ENCODE measurements around the gene CD27.
A peak's percentile ranks its signal among the peaks of the same experiment; 100 is the strongest.
"Not testable (repeated sequence)": the region's sequence is repeated elsewhere in the genome, so short reads cannot be mapped to it uniquely, and the experiment has no call there.

CD27 gene

DNA sequence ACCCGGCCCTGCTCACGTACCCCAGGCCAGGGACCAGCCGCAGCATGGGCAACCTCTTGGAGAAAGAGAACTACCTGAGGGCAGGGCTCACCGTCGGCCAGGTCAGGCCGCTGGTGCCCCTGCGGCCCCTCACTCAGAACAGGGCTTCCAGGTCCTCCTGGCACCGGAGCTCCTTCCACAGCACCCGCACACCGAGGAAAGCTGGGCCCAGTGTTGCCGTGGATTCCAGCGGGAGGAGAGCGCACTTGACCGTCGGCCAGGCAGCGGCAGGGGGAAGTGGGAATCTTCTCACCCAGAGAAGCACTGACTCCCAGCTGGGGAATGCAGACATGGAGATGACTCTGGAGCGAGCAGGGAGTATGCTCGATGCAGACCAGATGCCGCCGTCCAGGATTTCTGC is 33.7 kb downstream of the CD27 start:
- no peak for DNase-seq (ENCODE audit: low read depth in 3 of 3, low spot score in 1 of 3)

GRCh38 chr12:6488240-6488639 is 43.5 kb downstream of the CD27 start:
- DNase-seq (ENCODE audit: low read depth in 3 of 3, low spot score in 1 of 3), result no peak

DNA sequence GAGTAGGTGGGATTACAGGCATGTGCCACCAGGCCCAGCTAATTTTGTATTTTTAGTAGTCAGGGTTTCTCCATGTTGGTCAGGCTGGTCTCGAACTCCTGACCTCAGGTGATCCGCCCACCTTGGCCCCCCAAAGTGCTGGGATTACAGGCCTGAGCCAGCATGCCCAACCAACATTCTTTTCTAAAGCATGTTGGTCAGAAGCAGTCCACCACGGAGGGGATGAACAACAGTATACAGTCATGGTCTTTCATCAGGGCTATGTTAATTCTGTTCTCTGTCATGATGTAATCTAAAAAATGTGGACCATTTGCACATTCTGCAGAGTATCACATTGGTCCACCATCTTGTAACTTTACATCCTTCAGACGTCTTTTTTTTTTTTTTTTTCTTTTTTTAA is 44.7 kb downstream of the CD27 start:
- no peak for DNase-seq (ENCODE audit: low read depth in 3 of 3, low spot score in 1 of 3)

DNA sequence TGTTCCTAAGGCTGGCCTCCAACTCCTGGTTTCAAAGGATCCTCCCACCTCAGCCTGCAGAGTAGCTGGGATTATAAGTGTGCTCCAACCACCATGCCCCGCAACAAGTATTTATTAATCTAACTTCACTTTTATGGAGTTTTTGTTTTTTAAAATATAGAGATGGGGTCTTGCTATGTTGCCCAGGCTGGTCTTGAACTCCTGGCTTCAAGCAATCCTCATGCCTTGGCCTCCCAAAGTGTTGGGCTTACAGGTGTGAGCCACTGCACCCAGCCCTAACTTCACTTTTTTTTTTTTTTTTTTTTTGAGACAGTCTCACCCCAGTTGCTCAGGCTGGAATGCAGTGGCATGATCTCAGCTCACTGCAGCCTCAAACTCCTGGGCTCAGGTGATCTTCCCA is 45.9 kb downstream of the CD27 start:
- DNase-seq (ENCODE audit: low read depth in 3 of 3, low spot score in 1 of 3), result not testable (repeated sequence)

DNA sequence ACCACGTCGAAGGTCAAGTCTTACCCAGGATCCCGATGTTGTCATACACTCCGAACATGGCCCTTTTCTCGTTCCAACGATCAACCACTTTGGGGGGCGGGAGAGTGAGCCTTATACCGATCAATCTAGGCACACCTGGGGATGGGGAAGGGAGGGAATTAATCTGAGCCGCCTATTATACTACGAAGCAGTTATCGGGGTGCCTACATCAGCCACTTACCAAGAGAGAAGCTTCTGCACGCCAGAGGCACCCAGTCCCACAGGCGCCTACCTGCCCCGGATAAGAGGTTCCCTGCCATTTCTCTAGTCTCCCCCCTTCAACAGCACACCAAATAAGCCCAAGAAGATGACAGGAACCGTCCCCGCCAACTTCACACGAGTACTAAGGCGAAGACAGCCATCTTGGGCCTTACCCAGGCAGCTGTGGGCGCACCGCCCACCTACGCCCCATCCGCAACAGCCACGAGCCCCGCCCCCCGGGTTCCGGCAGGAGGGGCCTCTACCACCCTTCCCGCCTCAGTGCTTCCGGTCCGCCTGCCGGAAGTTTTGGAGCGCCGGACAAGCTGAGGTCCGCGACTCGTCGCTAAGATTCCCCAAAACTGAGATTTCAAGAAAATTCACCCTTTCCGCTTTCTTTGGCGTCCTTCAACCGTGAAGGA is 48.2 kb downstream of the CD27 start, which contains the start of gene MRPL51:
Gene MRPL51 (minus strand): TSS at position 425 of the 659 bp plus-strand sequence. CDS start 126 bp downstream, at position 299.
- DNase-seq (ENCODE audit: low read depth in 3 of 3, low spot score in 1 of 3), result peak; percentile 83 to 98 (median 92)

DNA sequence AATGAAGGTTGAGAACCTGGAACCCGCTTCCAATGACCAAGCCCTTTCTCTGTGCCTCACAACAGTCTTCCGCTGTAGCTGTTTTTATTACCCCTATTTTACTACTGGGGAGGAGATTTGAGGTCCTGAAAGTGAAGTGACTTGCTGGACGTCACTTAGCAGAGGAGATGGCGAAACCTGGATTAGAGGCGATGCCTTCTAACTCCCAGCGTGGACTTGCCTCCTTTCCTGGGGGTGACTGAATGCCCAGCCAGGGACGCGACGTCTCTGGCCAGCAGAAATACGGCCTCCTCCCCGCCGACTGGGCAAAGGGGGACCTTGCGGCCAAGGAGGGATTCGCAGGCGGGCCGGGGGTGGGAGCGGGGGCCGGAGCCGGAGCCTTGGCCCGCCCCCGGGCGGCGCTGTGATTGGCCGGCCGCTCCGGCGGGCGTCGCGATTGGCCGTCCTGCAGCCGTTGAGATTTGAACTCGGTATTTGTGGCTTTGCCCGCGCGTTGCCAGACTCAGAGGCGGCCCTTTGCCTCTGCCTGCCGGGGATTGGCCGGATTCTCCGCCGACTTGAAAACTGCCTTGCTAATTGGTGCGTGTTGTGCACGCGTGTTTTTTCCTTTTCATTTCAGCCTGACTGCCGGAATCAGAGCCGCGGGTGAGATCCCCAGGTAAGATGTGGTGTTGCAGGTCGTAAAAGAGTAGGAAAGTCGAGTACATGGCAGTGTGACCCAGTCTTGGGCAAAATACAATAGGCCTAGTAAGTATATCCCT is 48.9 kb downstream of the CD27 start, which contains the start of gene NCAPD2:
Gene NCAPD2 (plus strand): TSS at position 606 of the 761 bp plus-strand sequence. CDS start 997 bp downstream, outside the sequence.
- DNase-seq (ENCODE audit: low read depth in 3 of 3, low spot score in 1 of 3), result peak; percentile 82 to 86 (median 85)

- DNase-seq (ENCODE audit: low read depth in 3 of 3, low spot score in 1 of 3), result no peak
Observed at GRCh38 chr12:6494258-6494743, 49.5 kb downstream of the CD27 start.

DNA sequence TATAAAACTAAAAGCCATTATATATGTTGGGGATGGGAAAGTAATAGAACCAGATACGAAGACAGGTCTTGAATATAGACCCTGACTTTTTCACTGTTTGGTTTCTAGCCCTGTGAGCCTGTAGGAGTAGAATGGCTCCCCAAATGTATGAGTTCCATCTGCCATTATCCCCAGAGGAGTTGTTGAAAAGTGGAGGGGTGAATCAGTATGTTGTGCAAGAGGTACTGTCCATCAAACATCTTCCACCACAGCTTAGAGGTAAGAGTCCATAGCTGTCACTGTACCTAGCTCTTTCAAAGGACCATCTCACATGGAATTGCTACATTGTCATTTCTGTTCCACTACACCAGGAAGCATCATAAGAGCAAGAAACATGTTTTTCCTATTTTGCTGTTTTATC is 50.2 kb downstream of the CD27 start:
- no peak for DNase-seq (ENCODE audit: low read depth in 3 of 3, low spot score in 1 of 3)

DNA sequence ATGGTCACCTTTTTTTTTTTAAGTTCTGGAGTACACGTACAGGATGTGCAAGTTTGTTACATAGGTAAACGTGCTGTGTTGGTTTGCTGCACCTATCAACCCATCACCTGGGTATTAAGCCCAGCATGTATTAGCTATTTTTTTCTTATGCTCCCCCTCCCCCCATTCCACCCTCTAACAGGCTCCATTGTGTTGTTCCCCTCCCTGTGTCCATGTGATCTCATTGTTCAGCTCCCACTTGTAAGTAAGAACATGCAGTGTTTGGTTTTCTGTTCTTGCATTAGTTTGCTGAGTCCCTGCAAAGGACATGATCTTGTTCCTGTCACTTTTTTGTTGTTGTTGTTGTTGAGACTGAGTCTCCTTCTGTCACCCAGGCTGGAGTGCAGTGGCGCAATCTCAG is 52.5 kb downstream of the CD27 start:
- not testable (repeated sequence) for DNase-seq (ENCODE audit: low read depth in 3 of 3, low spot score in 1 of 3)

GRCh38 chr12:6500466-6500865 is 55.7 kb downstream of the CD27 start:
- DNase-seq (ENCODE audit: low read depth in 3 of 3, low spot score in 1 of 3), result no peak
